Measurements from ENCODE around the gene IRX2.

IRX2 gene

DNA sequence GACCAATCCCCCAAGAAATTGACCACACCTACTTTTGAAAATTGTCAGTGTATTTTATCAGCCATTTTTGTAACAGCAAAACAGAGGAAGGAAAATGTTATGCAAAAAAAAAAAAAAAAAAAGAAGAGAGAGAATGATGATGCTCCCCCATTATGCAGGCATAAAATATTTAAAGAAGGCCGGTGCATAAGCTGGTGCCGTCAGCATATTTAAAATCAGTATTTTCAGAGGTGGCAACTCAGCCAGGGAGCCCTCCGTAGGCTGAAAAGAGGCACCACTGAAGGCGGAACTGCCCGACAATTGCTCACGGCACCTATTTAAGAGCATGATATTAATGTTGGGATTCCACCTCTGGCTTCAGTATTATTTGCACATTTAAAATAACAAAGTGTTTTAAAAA, 33.4 kb downstream of the IRX2 start:
- DNase-seq (ENCODE audit: low read depth, low spot score), result no peak

DNA sequence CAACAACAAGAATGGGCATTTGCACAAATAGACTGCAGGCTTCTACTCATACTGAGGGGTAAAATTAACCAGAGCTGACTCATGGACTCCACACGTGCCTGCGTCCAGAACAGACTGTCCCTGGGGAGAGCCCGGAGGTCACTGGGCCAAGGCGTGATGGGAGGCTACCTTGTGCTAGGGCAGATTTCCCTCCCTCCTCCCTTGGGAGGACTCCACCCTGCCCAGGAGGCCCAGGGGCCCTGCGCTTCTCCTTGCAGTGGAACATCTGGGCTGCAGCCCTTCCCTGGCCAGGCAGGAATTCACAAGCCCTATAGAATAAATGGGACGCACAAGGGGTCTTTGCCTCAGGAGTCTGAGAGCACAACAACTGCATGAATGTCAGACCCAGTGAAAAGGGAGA, 35.6 kb downstream of the IRX2 start:
- DNase-seq (ENCODE audit: low read depth, low spot score), result no peak

DNA sequence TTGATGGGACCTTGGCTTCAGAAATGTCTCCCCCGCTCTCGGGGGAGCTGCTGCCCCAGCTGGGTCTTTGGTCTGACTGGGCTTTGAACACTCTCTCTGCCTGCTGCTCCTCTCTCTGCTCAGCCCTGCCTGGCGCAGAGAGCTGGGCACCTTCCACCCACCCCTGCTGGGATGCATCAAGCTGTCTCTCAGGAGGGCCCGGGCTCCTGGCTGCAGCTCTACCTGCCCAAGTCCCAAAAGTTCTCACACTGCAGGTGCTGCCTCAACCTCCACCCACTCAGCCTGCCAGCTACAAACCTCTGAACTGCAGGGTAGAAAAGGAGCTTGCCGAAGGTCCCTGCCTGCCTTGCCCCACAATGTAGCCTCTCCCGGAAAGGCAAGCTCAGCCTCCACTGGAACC, 36.7 kb downstream of the IRX2 start:
- no peak for DNase-seq (ENCODE audit: low read depth, low spot score)

DNA sequence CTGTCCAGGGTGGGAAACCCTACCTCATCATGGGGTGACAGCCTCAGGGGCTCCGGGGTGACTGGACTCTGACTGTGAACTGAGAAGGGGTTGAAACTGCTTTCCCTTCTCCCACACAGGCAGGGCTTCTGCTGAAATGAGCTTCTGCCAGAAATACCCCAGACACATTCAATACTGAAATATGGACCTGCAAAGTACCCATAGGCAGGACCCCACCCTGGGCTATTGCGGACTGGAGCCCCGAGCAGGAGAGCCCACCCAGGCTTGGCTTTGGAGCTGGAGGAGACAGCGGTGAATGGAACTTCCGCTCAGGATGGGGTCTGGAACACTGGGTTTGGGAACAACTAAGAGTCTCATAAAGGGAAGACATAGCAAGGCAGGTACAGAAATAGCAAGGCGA, 37.5 kb downstream of the IRX2 start:
- DNase-seq (ENCODE audit: low read depth, low spot score), result no peak

DNA sequence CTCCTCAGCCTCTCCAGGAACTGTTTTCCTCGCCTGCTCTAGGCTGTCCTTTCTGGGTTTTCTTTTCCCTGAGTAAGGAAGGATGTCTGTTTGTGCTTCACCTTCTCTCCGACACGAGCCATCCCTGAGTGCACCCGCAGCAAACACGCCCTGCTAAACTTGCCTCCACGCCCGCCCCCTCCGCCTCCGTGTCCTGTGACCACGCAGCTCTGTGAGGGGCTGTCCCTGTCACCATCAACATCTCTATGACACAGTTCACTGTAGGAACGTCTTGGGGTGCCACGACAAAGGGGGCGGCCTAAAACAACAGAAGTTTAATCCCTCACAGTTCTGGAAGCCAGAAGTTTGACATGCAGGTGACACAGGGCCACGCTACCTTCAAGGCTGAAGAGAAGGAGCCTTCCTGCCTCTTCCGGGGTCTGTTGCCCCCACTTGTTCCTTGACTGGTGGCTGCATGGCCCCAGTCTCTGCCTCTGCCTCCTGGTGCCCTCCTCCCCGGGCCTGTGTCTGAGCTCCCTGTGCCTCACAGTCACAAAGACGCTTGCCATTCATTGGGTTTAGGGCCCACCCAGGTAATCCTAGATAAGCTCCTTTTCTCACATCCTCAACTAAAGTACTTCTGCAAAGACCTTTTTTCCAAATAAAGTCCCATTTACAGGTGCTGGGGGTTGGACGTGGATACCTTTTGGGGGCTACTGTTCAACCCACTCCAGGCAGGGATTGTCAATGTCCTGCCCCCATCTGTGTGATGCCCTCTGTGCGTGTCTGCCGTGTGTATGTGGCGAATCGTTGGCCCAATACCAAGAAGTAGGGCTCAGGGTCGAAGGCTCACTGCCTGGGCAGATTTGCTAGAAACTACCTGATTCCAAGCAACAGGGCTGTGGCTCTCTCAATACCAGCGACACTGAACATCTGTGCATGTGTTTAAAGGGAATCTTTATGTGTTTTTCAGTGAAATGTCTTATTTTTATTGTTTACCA, 39.7 kb downstream of the IRX2 start:
- DNase-seq (ENCODE audit: low read depth, low spot score), result no peak

DNA sequence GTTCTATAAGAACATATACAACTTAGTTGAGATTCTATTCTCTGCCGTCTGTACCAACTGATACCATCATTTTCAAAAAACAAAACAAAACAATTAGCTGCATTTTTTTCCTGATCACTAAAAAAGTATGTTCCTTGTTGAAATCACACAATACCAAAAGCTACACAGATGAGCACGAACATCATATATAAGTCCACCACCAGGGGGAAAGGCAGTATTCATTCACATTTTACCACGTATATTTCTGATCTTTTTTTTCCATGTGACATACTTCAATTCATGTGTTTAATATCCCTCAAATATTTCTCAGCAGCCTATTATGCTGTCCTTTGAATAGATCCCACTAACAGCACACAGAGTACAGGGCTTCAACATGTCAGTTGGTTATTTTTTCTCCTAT, 40.6 kb downstream of the IRX2 start:
- DNase-seq (ENCODE audit: low read depth, low spot score), result no peak

DNA sequence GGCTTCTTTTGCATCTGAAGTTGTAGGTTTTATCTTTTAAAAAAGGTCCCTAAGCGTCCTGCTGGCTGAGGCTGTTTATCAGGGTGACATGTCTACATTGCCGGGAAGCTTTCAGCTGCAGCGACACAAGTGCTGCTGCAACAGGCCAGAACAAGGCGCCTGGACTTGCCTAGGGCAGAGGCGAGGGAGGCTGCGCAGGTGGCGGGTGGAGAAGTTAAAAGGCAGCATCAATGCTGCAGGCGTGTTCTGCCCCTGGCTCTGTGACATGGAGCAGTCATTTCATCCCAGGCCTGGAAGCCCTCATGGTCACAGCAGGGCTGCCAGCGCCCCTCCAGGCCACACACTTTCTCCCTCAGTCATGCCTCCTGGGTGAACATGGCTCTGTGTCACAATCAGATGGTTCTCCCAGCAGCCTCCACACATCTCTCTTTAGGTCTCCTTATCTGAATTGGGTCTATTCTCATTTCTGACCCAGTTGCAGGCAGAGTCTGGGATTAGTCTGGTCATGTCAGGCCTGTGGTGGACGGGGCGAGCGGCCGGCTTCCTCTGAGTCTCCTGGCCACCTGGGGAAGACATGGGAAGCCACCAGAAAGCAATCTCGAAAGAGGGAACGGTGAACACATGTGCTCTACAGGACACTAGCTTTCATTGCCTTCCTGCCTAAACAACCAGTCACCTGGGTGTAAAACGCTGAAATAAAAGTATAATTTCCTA, 41.3 kb downstream of the IRX2 start:
- no peak for DNase-seq (ENCODE audit: low read depth, low spot score)

DNA sequence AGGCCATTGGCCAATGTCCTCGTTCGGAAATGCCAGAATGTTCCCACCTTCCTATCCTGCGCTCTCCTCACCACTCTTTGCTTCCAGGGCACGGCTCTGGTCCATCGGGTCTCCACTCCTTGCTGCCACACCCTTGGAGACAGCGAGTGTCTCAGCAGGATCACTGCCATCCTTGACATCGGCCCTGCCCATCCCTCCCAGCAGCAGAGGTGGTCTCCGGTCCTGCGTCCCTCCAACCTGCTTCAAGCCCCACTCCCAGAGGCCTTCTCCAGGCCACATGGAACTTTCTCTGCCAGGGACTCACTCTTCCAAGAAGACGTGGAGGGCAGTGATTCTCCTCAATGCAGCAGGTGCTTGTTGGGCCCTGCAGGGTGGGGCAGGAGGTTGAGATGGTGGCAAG, 42.7 kb downstream of the IRX2 start:
- no peak for DNase-seq (ENCODE audit: low read depth, low spot score)

DNA sequence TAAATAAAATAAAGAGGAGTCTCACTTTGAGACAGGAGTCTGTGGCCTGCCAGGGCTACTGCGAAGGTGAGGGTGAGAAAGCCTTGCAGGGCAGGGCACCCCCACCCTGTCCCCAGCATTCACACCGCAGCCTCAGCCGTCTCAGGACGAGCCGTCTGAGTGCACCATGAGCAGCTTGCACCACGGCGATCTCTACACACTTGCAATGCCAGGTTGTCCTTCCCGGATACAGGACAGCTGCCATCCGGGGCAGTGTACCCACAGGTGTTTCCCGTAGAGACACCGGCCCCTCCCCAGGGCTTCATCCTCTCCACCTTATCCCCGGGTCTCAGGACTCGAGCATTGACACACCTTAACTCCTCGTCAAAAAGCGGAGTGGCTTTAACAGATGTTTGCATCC, 43.3 kb downstream of the IRX2 start:
- no peak for DNase-seq (ENCODE audit: low read depth, low spot score)

DNA sequence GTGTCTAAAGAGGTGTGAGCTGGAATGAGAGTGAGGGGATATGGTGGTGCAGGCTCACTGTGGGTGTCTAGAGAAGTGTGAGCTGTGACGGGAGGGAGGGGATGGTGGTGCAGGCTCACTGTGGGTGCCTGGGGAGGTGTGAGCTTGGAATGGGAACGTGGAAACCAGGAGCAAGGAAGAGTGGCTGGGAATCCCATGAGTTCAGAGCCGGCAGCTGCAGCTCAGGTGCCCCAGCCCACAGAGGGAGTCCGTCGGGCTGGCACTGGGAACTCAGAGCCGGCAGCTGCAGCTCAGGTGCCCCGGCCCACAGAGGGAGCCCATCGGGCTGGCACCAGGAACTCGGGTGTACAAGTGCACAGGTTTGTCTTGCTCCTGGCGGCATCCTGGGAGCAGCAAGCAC, 45.6 kb downstream of the IRX2 start:
- no peak for DNase-seq (ENCODE audit: low read depth, low spot score)

DNA sequence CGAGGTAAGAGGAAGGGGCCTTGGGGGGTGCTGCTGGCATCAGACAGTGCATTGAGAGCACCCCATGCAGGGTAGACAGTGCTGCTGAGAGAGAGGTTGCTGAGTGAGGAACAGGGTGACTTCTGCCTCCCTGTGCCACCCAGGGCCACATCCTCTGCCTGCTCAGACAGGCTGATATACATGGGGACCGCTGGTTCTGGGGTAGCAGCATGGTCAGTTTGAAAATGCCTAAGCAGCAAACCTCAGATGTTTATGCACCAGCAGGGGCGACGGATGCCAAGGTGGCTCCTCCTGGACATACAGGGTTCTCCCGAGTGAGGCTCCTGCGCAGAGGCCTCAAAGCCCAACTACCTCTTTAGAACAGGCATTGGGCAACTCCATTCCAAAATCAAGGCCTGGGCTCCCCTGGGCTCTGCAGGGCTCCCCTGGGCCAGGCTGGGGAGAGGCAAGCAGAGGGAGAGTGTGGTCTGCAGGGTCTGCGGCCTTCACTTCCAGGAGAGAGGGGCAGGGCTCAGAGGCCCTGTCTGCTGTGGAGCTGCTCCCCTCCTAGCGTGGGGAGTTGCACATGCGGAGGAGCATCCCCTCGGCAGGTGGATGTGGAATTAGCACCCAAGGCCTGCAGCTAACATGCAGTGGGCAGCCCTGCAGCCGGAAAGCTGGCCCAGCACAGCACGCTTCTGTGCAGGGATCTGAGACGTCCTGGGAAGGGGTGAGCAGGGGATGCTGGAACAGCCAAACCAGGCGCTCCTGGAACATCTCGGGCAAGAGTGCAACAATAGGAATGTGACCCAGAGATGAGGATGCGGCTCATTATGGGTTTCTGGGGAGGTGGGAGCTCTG, 46.5 kb downstream of the IRX2 start:
- no peak for DNase-seq (ENCODE audit: low read depth, low spot score)

DNA sequence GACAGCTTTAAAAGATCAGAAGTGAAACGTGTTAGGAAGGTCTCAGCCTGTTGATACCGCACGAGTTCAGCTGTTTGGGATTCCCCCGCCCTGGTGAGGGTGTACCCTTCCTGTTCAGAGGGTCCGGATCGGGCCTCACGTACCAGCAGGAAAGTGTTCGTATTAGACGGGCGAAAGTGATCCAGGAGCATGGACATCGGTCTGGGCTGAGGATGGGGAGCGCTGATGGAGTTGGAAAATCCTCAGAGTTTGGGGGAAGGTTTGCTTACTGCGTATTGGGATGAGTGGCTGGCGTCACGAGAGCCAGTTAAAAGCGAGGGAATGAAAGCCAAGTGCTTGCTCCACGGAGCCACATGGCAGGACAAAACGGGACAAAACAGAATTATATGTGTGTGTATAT, 47.4 kb downstream of the IRX2 start:
- no peak for DNase-seq (ENCODE audit: low read depth, low spot score)

DNA sequence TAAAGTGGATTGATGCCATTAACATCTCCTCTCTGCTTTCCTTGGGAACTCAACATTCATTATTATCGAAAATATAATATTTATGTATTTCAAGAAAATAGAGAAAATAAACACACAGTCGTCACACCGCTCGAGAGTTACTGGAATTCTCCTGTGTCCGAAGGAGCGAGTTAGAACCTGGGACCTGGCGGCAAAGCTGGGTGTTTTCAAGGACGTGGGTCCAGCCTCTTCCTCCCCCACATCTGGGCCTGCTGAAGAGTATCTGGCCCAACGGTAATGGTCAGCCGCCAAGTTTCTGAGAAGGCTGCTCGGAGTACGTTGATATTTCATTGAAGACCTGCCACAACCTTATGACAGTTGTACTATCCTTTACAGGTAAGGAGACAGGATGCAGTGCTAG, 47.9 kb downstream of the IRX2 start:
- DNase-seq (ENCODE audit: low read depth, low spot score), result no peak

DNA sequence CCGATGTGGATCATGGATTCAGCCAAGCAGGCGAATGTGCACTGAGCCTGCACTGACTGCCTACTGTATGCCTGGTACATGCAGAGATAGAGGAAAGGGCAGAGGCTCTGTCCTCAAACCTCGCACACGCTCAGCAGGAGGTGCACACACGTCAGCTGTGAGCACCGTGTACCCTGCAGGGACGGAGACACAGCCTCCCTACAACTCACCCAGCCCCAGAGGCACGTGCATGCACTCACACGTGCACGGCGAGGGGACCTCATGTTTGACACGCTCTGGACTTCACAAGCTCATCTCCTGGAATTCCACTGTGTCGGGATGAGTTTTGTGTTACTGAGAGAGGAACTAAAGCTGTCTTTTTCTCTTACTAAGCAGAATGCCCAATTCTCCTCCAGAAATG, 48.4 kb downstream of the IRX2 start:
- no peak for DNase-seq (ENCODE audit: low read depth, low spot score)

DNA sequence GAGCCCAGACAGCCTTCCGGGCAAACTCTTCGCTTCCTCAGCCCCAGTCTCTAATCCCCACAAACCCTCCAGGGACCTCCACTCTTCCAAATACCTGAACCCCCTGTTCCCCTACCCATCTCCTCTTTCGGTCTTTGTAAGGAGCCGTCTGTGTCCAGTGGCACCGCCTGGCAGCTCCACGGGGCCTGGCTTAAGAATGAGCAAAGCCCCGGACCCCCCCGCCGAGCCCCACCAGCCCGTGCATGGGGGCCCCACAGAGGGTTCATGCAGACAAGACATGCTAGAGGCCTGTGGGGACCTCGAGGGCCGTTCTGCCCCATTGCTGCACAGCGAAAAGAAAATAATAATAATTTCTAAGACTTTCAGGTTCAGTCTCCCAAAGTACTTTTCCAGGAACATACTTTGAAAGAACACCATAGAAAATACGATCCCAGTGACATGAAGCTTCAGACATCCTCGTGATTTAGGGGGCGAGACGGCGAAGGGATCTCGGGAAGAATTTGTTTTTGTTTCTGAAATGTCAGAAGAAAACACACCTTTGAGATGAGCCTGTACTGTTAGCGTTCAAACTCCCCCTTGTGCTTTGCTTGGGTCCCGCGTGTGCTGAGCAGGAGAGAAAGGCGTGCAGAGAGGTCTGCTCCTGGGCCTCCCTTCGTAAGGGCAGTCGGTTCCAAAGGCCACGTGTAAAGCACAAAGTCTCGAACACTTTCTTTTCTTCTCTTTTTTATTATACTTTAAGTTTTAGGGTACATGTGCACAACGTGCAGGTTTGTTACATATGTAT, 49.2 kb downstream of the IRX2 start:
- DNase-seq (ENCODE audit: low read depth, low spot score), result no peak

DNA sequence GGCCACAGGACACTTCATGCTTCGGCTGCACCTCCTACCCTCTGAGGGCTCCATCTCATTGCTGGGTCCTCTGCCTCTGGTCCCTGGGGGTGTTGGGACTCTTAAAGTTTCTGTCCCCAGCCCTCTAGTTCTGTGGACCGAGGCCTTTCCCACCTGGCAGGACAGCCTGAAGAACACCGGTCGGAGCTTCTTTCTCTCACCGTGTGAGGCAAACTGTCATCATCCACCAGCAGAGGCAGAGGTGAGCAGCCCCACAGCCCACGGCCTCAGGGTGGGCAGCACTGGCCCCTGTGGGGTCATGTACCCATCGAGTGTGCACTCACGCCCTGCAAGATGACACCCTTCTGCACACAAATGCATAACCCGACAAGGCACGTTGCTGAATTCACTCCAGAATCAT, 49.9 kb downstream of the IRX2 start:
- DNase-seq (ENCODE audit: low read depth, low spot score), result no peak

DNA sequence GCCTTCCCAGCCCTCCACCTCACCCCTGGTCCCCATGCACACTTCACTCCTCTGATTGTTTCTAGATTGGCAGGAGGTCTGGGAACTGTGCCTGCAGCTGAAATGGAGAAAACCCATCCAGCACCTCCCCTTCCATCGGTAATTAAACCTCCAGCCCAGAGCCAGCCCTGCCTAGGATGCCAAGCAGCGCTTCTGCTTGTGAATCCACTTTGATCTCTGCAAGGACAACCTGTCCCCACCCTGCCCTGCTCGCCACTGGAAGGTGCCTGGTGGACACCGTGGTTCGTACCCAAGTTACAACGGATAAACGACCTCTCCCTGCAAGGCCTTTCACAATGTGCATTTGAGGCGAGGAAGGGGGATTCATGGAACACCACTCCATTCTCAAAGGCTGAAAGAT, 50.6 kb downstream of the IRX2 start:
- DNase-seq (ENCODE audit: low read depth, low spot score), result no peak

DNA sequence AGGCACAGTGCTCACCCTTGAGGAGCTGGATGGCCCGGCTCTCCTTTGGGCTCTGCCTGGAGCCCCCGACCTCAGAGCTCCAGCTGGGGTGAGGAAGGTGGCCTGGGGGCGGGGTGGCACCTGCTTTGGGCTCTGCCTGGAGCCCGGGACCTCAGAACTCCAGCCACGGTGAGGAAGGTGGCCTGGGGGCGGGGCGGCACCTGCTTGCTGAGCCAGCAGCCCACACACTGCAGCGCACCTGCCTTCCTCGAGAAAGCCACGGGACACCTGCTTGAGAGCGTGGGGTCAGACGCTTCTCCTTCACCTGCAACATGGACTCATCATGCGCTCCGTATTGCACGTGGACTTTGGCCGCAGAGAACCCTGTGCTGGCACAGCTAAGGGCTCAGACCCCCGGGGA, 51.8 kb downstream of the IRX2 start:
- DNase-seq (ENCODE audit: low read depth, low spot score), result no peak

DNA sequence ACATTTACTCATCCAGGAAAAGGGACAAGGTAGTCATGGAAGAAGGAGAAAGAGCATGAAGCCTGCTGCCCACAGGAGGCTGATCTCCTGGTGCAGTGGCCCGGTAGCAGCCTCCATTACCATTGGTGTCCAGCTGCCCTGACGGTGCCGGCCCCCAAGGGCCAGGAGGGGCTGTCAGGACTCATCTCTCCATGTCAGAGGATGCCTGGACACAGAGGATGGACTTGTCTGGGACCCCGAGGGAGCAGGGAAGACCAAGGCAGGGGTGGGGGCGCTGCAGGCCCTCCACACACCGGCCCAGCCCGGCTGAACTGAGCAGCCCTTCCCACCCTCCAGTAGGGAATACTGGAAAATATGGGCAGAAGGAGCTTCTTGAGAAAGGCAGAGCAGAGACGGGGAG, 52.2 kb downstream of the IRX2 start:
- DNase-seq (ENCODE audit: low read depth, low spot score), result no peak

DNA sequence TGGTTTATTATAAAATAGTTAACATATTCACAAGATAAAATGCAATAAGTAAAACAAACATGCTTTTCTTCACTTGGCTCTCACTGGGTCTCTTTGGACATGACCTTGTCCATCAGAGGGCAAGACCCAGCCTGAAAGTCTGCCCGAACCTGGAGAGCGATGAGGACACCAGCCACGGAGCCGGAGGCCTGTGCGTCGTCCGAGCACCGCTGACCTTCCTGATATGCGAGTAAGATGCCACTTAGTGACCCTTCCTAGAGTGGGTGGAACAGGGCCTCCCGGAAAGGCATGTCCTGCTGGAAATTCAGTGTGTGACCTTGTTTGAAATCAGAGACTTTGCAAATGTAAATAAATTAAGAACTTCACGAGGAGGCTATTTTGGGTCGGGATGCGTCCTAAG, 52.9 kb downstream of the IRX2 start:
- no peak for DNase-seq (ENCODE audit: low read depth, low spot score)

DNA sequence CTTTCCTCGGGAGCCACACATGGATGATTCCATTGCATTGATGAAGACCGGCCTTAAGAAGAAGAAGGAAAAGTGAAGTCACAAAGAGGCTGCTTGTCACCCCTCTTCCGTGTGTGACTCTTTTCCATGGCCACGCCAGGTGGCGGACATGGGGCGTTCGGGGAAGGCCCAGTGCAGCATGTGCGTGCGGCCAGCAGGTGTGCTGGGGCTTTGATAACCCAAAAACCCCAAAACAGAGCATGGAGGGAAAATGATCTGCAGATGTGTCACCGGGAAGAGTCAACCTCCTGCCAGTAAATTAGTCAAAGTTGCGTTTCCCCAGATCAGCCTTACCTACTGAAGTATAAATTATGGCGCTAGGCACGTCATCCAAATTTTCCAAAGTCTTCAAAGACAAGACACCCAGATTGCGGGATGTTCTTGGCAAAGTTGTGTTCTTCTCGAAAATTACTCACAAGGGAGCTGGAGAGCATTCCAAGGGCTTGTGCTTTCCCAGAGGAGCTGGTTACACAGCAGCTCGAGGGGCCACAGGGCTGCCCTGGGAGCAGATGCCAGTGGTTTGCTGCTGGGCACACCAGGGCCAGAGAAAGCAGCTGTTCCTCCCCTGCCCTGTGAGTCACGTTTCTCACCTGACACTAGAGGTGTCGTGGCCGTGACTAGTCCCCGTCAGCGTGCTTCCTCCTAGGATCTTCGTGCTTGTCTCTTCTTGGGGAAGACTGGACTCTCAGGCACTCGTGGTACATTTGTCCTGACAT, 53.9 kb downstream of the IRX2 start:
- DNase-seq (ENCODE audit: low read depth, low spot score), result no peak

Measured in activated naive CD8-positive, alpha-beta T cell treated with anti-CD3 and anti-CD28 coated beads, Interleukin-2, amount 50 U/mL, for 16 hours (primary cell).